Measurements from ENCODE around the gene SHISAL2B.

GRCh38 chr5:64690104-64690416 is 243 bp upstream of the SHISAL2B start:
- TF ChIP-seq CTCF (IDR thresholded peaks at IDR 0.05) (no peak), POLR2A (IDR thresholded peaks at IDR 0.05) (no peak)
